Activated naive CD4-positive, alpha-beta T cell treated with anti-CD3 and anti-CD28 coated beads, Interleukin-2, amount 50 U/mL, for 72 hours (primary cell): Measurements from ENCODE around the gene FAM156A. TPM values are rescaled to one million over a fixed set of nuclear protein-coding genes. Genes with fewer than 3 reads are reported as not detected.
"Not testable (repeated sequence)": the region's sequence is repeated elsewhere in the genome, so short reads cannot be mapped to it uniquely, and the experiment has no call there.

Experiments
- ATAC-seq, 2 donors: fragments of 150-1000 bp; cut with Tn5 transposase; 2 replicates each; pipeline ENCODE4 v1.10.0; 2021; ENCODE audit warnings: mild to moderate bottlenecking in 2 of 2, moderate library complexity in 2 of 2
- DNase-seq, 2 donors: peaks; one replicate each; pipeline ENCODE4 v3.0.0; 2021 to 2022; ENCODE audit warnings: low spot score in 2 of 2
- H3K27ac Mint-ChIP-seq, 2 donors: one replicate each; pipeline ENCODE4 v1.8.0; 2022; ENCODE audit warnings: mild to moderate bottlenecking in 2 of 2, mixed read lengths in 2 of 2
- H3K36me3 Mint-ChIP-seq, 2 donors: one replicate each; pipeline ENCODE4 v1.8.0; 2022; ENCODE audit warnings: mixed read lengths in 2 of 2
- H3K9me3 Mint-ChIP-seq, 2 donors: one replicate each; pipeline ENCODE4 v1.8.0; 2022; ENCODE audit warnings: mixed read lengths in 2 of 2
- total RNA-seq, 2 donors: library from RNA; stranded (reverse); gene quantifications; one replicate each; pipeline ENCODE4 v1.2.3, GENCODE V29; 2022

Gene FAM156A, protein sequence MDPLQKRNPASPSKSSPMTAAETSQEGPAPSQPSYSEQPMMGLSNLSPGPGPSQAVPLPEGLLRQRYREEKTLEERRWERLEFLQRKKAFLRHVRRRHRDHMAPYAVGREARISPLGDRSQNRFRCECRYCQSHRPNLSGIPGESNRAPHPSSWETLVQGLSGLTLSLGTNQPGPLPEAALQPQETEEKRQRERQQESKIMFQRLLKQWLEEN
- total RNA-seq, result 10 to 100 TPM; 28.8 to 47.1 TPM

DNA sequence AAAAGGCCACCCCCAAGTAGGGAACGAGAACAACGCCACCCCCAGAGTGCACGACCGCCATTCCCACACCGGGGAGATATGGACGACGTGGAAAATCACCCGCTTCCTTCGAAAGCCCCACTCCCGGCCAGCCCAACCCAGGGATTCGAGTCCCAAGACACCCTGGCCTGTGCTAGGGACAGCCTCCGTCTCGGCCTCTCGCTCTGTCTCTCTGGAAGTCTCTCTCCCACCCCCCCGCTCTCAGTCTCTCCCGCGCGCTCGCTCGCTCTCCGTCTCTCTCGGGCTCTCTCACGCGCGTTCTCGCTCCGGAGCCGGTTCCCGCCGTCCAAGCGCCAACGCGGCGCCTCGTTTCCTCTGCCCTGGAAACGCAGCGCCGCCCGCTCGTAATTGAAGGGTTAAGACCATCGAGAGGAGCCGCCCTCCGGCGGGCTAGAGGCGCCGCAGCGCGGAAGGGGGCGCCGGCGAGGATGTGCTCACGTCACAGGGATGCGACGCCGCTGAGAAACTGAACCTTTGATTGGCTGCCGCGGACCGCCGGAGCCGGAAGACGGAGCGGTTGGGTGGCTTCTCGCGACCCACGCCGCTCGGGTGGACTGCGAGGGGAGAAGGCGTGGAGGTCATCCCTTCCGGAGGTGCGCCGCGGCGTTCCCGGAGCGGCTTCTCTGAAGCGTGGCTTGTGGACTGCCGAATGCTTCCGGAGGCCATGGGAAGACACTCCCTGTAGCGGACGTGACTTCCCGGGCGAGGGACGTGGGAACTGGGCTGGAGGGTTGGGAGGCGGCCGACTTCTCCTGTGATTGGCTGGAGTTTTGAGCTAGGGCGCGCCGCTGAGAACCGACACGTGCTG, at the start of gene FAM156A:
Gene FAM156A (minus strand): TSS at position 406 of the 847 bp plus-strand sequence. CDS start 9,930 bp downstream, outside the sequence.
- peak; percentile 89 for ATAC-seq

GRCh38 chrX:53005327-53005726, 47.0 kb upstream of the FAM156A start:
- no peaks in the 10 kb centered on the region for H3K36me3 Mint-ChIP-seq
- no peak overlapping the region for H3K27ac Mint-ChIP-seq
- ATAC-seq, result no peak
- no peak for DNase-seq
- H3K9me3 Mint-ChIP-seq, result peaks cover 0 to 6% of the 10 kb centered on the region in 2 donors

More for the DNA sequence above, at the start of gene FAM156A:
- not testable (repeated sequence) for DNase-seq, H3K36me3 Mint-ChIP-seq, H3K27ac Mint-ChIP-seq, H3K9me3 Mint-ChIP-seq

GRCh38 chrX:53004811-53005210, 46.5 kb upstream of the FAM156A start:
- DNase-seq, result no peak
- no peak for ATAC-seq
- peaks cover 0 to 6% of the 10 kb centered on the region in 2 donors for H3K9me3 Mint-ChIP-seq
- H3K27ac Mint-ChIP-seq, result no peak overlapping the region
- no peaks in the 10 kb centered on the region for H3K36me3 Mint-ChIP-seq

DNA sequence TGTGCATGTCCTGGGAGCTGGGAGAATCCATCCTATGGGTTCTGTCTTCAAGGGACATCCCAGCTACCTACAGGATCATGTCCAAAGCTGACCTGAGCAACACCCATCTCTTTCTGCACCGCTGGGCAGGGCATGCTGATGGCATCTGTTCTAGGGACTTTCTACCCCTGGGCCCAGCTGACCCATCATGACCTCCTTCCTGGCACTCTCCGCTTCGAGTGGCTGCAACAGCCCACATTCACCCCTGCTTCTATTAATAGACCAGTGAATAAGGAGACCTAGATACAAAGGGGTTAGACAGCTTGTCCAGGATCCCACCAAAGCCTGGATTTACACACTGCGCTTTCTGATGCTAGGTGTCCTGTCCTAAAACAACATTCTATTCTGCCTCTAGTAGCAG, 45.7 kb upstream of the FAM156A start:
- no peak for ATAC-seq

DNA sequence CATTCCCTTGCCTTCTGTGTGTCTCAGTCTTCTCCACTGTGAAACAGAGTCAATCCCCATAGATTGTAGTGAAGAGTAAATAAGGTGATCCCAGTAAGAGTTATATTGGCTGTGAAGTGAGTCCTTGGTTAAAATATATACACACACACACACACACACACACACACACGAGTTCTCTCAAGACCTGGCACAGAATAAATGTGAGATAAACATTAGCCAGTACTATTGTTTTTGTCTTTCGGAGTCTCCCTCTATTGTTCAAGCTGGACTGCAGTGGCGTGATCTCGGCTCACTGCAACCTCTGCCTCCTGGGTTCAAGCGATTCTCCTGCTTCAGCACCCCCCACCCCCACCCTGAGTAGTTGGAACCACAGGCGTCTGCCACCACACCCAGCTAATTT, 44.8 kb upstream of the FAM156A start:
- ATAC-seq, result no peak
- H3K9me3 Mint-ChIP-seq, result peaks cover 0 to 6% of the 10 kb centered on the region in 2 donors

More for the DNA sequence above, 45.7 kb upstream of the FAM156A start:
- H3K27ac Mint-ChIP-seq, result no peak overlapping the region
- DNase-seq, result no peak
- no peaks in the 10 kb centered on the region for H3K36me3 Mint-ChIP-seq
- peaks cover 0 to 6% of the 10 kb centered on the region in 2 donors for H3K9me3 Mint-ChIP-seq

DNA sequence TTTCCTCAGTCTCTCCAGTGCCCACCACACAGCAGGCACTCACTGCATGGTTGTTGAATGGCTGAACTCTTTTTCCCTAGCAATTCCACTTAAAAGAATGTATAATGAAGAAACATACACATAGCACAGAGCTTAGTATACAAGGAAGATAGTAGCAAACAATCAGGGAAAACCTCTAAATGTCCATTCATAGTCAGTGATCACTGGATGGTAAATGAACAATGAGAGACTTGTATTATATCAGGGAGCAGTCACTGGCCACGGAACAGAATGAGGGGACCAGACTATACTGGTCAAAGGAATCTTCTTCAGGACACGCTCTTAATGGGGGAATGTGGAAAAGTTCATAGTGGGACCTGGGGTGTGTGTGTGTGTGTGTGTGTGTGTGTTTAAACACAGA, 43.6 kb upstream of the FAM156A start:
- Mint-ChIP-seq H3K27ac (no peak overlapping the region), H3K9me3 (no peaks in the 10 kb centered on the region), H3K36me3 (no peaks in the 10 kb centered on the region)
- ATAC-seq (no peak), DNase-seq (no peak)

More for the DNA sequence above, 44.8 kb upstream of the FAM156A start:
- no peak for DNase-seq
- H3K36me3 Mint-ChIP-seq, result no peaks in the 10 kb centered on the region
- H3K27ac Mint-ChIP-seq, result no peak overlapping the region

DNA sequence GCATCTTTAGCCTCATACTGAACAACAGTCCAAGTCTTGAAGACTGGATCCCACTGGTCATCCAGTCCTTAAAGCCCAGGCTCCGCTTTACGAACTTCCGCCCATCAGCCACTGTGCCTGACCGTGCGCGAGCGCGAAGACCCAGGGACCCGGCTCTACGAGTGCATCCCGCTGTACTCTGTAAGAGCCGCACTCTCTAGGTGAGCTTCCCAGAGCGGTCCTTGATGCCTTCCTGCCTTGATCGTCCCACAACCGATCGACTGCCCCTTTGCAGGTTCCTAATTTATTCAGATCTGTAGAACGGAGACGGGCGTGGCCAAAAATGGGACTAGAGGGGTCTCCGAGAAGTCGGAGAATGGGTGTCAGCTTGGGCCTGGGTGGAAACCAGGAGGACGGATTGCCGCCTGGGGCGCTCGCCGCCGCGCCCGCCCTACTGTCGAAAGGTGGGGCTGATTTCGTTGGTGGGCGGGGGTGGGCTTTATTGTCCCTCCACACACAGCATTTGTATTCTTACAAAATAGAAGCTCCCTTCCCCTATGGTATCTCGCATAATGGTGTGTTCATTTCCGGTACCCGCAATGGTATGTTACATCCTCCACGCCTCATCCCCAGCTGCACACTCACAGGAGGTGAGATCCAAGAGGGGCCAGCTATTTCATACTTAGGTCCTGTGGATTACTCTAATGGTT, 42.3 kb upstream of the FAM156A start:
- no peaks in the 10 kb centered on the region for H3K36me3 Mint-ChIP-seq
- ATAC-seq (peak in 1 of 2 donors; percentile 50), DNase-seq (no peak)
- H3K27ac Mint-ChIP-seq, result no peak overlapping the region
- H3K9me3 Mint-ChIP-seq, result no peaks in the 10 kb centered on the region

DNA sequence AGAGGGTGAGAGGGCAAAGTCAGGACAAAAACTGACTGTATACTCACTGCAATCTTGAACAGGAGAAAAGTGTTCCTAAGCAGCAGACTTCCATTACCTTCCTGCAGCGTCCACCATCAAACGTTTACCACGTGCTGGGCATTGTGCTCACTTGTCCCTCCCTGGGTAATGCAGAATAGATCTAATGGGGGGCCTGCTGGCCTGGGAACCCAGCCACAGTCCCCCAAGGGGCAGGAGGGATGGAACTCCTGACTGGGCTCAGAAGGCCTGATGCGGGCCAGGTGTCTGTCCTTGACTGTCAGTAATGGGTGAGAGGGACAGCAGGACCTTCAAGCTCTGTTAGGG, 37.6 kb upstream of the FAM156A start:
- peaks cover 0 to 12% of the 10 kb centered on the region in 2 donors for H3K36me3 Mint-ChIP-seq
- no peak for ATAC-seq
- no peaks in the 10 kb centered on the region for H3K9me3 Mint-ChIP-seq
- no peak for DNase-seq
- peak overlapping the region; percentile 88 to 96 for H3K27ac Mint-ChIP-seq

GRCh38 chrX:52995135-52995986, 37.0 kb upstream of the FAM156A start:
- peak; percentile 97 to 98 for ATAC-seq
- peak overlapping the region; percentile 88 to 96 for H3K27ac Mint-ChIP-seq
- H3K36me3 Mint-ChIP-seq, result peaks cover 0 to 12% of the 10 kb centered on the region in 2 donors
- H3K9me3 Mint-ChIP-seq, result no peaks in the 10 kb centered on the region
- DNase-seq, result peak; percentile 78 to 93

- ATAC-seq (peak in 1 of 2 donors; percentile 21), DNase-seq (no peak)
- no peaks in the 10 kb centered on the region for H3K9me3 Mint-ChIP-seq
- H3K27ac Mint-ChIP-seq, result peak overlapping the region; percentile 22 to 73
- H3K36me3 Mint-ChIP-seq, result peaks cover 0 to 12% of the 10 kb centered on the region in 2 donors
These were observed 32.5 kb upstream of the FAM156A start for GRCh38 chrX:52990848-52991247.

DNA sequence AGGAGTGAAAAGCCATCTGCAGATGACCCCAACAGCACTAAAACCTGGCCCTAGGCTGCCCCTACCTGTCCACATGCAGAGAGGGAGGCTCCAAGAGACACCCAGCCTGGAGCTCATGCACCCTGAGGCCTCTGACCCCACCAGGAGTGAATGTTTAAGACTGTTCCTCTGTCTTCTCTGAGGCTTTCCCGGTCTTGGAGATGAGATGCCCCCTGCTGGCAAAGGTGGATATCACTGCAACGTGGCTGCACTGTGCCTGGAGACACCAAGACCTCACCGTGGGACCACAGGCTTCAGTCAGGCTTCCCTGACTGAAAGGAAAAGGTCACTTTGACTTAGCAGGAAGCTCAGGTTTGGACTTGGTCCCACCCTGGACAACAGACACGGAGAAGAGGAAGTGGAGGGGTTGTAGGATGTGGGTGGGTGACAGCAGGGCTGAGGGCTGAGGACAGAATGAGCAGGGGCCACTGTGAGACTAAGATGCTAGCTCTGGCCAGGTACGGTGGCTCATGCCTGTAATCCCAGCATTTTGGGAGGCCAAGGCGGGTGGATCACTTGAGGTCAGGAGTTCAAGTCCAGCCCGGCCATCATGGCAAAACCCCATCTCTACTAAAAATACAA, 31.8 kb upstream of the FAM156A start:
- DNase-seq (peak; percentile 58 to 60), ATAC-seq (peak; percentile 70 to 72)
- H3K9me3 Mint-ChIP-seq, result not testable (repeated sequence)
- peaks cover 0 to 11% of the 10 kb centered on the region in 2 donors for H3K36me3 Mint-ChIP-seq
- H3K27ac Mint-ChIP-seq, result peak overlapping the region; percentile 68 to 82

GRCh38 chrX:52988985-52989917, 30.9 kb upstream of the FAM156A start:
- Mint-ChIP-seq H3K36me3 (peaks cover 0 to 4% of the 10 kb centered on the region in 2 donors), H3K9me3 (no peaks in the 10 kb centered on the region), H3K27ac (no peak overlapping the region)
- DNase-seq (no peak), ATAC-seq (peak; percentile 59 to 72)

DNA sequence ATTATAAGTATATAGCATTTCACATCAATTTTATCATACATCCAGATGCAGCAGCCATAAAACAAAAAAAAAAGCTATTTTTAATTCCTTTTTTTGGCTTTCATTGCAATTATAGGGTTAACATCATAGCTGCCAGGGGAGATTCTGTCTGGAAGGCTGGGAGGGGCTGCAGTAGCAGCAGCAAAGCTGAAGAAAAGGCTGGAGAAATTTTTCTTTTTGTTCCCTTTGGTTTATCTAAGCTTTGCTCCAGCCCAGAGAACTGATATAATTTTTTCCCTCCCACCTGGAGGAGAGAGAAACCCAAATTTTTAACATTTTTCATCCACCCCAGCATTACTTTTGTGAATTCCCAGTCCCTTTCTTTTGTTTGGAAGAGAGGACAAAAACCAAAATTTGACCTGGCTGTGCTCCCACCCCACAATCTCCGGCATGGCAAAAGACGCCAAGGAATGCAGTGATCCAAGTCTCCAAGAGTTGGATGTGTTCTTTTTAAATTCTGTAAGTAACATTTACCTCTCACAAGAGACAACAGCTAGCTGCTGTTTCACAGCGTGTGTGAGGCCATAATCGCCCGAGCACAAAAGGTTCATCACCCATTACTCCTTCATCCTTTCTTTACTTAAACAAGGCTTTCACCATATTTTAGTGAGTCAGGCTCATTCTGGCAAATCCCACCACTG, 25.1 kb upstream of the FAM156A start:
- ATAC-seq (no peak), DNase-seq (no peak)
- no peaks in the 10 kb centered on the region for H3K9me3 Mint-ChIP-seq
- H3K36me3 Mint-ChIP-seq, result no peaks in the 10 kb centered on the region
- no peak overlapping the region for H3K27ac Mint-ChIP-seq

DNA sequence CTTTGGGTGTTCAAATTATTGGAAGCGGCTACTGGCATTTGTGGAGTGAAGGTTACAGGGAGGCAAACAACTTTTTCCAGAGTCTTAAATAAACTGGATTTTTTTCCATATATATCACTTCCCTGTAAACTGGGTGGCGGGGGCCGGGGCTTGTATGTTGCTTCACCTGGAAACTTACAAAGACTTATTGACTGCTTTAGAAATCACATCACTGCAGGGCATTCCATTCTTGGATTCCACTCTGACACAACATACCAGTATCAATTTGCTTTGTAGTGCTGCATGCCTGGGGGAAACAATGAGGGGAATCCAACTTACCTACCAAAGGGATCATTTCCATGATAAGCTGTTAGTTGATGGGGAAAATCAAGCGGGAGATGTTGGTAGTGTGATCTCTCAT, 21.7 kb upstream of the FAM156A start:
- no peak for ATAC-seq
- Mint-ChIP-seq H3K9me3 (no peaks in the 10 kb centered on the region), H3K27ac (no peak overlapping the region), H3K36me3 (no peaks in the 10 kb centered on the region)
- no peak for DNase-seq
